Stimulated activated naive CD8-positive, alpha-beta T cell treated with anti-CD3 and anti-CD28 coated beads, Interleukin-15, amount 100 ng/mL, for 72 hours (primary cell): Measurements from ENCODE around the gene SLIT3.
A peak's percentile ranks its signal among the peaks of the same experiment; 100 is the strongest.

Source experiments
- ATAC-seq: fragments of 150-1000 bp; cut with Tn5 transposase; 2 replicates; pipeline ENCODE4 v1.10.0; 2021; ENCODE audit warnings: mild to moderate bottlenecking, moderate library complexity
- DNase-seq, 2 donors: peaks; one replicate each; pipeline ENCODE4 v3.0.0; 2021 to 2022
- H3K27ac Mint-ChIP-seq, 2 donors: one replicate each; pipeline ENCODE4 v1.8.0; 2022; ENCODE audit warnings: mild to moderate bottlenecking in 2 of 2, mixed read lengths in 2 of 2, moderate library complexity in 2 of 2
- H3K27me3 Mint-ChIP-seq: one replicate; pipeline ENCODE4 v1.8.0; 2022; ENCODE audit warnings: mixed read lengths
- H3K4me1 Mint-ChIP-seq: one replicate; pipeline ENCODE4 v1.8.0; 2022; ENCODE audit warnings: mild to moderate bottlenecking, mixed read lengths
- H3K4me3 Mint-ChIP-seq, 2 donors: one replicate each; pipeline ENCODE4 v1.8.0; 2022; ENCODE audit warnings: mild to moderate bottlenecking in 2 of 2, mixed read lengths in 2 of 2, moderate library complexity in 1 of 2
- H3K9me3 Mint-ChIP-seq, 2 donors: one replicate each; pipeline ENCODE4 v1.8.0; 2022; ENCODE audit warnings: mixed read lengths in 2 of 2

Gene SLIT3

DNA sequence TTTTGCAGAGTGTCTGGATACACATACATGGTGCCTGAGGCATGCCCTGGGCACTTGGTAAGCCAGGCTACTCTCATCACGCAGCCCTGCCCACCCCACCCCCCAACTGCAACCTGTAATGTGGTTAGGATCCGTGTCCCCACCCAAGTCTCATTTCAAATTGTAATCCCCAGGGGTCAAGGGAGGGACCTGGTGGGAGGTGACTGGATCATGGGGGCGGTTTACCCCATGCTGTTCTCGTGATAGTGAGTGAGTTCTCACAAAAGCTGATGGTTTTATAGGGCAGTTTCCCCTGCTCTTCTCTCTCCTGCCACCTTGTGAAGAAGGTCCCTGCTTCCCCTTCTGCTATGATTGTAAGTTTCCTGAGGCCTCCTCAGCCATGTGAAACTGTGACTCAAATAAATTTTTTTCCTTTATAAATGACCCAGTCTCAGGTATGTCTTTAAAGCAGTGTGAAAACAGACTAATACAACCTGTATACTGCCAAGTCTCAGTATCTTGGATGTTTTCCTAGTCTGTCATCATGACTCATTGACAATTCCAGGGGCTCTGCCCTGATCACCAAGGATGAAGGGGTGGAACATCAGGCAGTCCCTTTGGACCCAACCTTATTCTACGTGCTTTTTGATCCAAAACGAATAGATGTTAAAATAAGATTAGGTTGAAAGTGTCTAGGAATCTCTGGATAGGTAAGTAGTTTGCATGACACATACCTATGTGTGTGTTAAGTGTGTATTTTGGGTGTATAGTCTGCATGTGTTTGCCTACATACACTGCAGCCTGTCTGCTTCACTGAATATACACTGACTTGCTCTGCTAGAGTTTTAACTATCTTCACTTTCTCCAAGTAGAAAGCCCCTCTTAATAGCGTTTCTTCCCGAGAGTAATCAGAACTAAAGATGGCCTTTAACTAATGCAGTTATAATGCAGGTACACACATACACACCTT lies 293.8 kb downstream of the SLIT3 start:
- peaks cover 23% of the 10 kb centered on the region for H3K27me3 Mint-ChIP-seq
- H3K9me3 Mint-ChIP-seq, result no peaks in the 10 kb centered on the region
- no peaks in the 10 kb centered on the region for H3K4me1 Mint-ChIP-seq
- no peak for DNase-seq
- no peak overlapping the region for H3K4me3 Mint-ChIP-seq
- H3K27ac Mint-ChIP-seq, result no peak overlapping the region
- no peak for ATAC-seq

DNA sequence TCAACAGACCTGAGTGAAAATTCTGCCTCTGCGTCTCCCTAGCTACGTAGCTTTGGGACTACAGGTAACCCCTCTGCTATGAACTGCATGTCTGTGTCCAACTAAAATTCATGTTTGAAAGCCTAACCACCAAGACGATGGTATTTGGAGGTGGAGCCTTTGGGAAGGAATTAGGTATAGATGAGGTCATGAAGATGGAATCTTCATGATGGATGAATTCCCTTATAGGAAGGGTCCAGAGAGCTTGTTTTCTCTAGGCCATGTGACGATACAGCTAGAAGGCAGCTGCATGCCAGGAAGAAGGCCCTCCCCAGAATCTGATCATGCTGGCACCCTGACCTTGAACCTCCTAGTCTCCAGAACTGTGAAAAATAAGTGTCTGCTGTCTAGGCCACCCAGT lies 296.4 kb downstream of the SLIT3 start:
- Mint-ChIP-seq H3K9me3 (no peaks in the 10 kb centered on the region), H3K4me3 (no peak overlapping the region), H3K27me3 (peaks cover 8% of the 10 kb centered on the region), H3K4me1 (no peaks in the 10 kb centered on the region), H3K27ac (no peak overlapping the region)
- no peak for DNase-seq
- ATAC-seq, result no peak

DNA sequence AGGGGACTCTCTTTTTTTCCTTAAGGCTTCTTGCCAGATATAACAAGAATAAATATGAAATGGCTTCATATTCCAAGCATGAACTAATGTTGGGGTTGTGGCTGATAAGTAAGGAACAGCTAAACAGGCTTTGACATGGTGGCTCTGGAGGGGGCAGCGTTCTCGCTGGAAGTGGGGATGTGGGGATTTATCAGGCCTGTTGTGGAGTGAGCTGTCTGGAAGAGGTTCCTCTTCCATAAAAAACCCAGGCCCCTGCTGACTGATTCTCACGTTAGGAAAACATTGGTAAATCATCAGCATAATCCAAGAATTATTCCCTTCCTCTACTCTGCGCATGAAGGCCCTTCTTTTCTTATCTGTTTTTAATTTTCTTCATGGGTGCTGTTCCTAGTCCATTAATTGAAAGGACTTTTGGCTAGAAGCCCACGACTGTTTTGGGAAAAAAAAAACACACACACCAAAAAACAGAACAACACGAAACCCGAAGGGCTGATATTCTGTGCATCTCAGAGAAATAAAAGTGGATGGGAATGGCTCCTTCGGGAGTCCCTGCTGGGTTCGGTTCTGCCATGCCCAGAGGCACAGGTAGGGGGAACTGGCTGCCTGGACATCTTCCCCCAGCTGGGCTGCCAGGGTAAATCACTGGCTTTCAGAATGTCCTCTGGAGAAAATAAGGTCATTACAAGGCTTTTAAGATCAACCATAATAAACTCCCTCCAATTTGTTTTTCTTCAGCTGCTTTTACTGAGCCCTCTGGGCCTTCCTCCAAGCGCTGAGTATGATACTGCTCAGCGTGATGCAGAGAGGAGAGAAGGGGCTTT lies 297.0 kb downstream of the SLIT3 start:
- H3K27ac Mint-ChIP-seq, result no peak overlapping the region
- no peaks in the 10 kb centered on the region for H3K4me1 Mint-ChIP-seq
- no peak overlapping the region for H3K4me3 Mint-ChIP-seq
- no peak for DNase-seq
- no peak for ATAC-seq
- peaks cover 2% of the 10 kb centered on the region for H3K27me3 Mint-ChIP-seq
- H3K9me3 Mint-ChIP-seq, result no peaks in the 10 kb centered on the region

DNA sequence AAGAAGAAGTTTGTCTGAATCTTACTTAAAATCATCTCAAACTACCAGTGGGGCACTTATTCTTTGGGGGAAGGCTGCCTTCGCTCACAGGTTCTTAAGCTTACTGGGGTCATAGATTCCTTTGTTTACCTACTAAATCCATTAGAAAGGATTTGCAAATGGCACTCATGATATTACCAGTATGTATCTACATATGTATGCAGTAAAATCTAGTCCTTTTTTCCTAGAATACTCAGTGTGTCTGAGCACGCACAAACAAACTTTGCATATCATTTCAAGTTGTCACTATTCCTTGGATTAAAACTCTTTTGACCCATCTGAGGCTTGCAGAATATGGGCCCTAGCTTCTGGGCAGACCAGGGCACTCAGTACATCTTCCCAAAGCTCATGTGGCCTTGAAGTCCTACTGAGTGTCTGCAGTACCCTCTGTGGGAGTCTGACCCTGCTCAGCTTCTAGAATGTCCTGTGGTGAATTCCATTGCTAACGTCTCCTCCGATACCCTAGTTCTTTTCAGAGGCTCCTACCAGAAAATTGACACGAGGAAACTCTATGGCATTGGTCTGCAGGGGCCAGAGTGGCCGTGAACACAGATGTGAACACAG lies 297.9 kb downstream of the SLIT3 start:
- Mint-ChIP-seq H3K27me3 (no peaks in the 10 kb centered on the region), H3K27ac (no peak overlapping the region), H3K4me1 (no peaks in the 10 kb centered on the region), H3K9me3 (no peaks in the 10 kb centered on the region), H3K4me3 (no peak overlapping the region)
- ATAC-seq (no peak), DNase-seq (no peak)

DNA sequence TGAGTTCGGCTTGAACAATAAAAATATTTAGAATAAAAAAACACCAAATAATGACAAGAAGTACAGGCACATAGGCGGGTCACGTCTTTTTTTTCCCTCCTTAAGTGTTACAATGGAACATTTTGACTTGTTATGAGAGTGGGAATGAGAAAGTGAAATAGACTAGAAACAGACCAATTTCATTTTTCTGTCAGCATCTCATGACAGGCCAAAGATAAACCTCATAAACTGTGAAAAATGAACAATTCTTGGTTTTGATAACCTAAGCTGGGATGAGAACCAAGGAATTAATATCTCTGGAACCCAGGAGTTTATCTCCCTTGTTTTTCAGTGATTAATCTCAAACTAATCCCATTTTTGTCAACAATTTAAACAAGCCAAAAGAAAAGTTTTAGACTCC lies 299.5 kb downstream of the SLIT3 start:
- no peaks in the 10 kb centered on the region for H3K4me1 Mint-ChIP-seq
- ATAC-seq (no peak), DNase-seq (no peak)
- H3K9me3 Mint-ChIP-seq, result no peaks in the 10 kb centered on the region
- H3K27ac Mint-ChIP-seq, result no peak overlapping the region
- no peak overlapping the region for H3K4me3 Mint-ChIP-seq
- no peaks in the 10 kb centered on the region for H3K27me3 Mint-ChIP-seq

DNA sequence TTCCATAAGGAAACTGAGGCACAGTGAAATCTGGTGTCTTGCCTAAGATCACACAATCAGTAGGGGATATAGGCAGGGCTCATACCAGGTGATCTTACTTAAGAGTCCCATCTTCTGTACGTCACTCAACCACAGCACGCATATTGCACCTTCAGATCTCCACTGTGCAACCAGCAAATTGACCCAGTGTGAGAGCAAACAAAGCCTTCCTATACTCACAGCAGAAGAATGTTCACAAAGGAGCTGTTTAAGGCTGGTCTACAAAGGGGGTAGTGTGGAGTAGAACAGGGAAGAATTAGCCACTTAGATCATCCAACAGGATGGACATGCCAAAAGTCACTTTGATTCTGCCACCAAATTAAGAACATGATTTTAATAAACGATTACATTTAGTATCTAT lies 305.9 kb downstream of the SLIT3 start:
- Mint-ChIP-seq H3K9me3 (no peaks in the 10 kb centered on the region), H3K4me3 (no peak overlapping the region), H3K4me1 (no peaks in the 10 kb centered on the region), H3K27ac (no peak overlapping the region), H3K27me3 (peaks cover 8% of the 10 kb centered on the region)
- DNase-seq, result no peak
- no peak for ATAC-seq

DNA sequence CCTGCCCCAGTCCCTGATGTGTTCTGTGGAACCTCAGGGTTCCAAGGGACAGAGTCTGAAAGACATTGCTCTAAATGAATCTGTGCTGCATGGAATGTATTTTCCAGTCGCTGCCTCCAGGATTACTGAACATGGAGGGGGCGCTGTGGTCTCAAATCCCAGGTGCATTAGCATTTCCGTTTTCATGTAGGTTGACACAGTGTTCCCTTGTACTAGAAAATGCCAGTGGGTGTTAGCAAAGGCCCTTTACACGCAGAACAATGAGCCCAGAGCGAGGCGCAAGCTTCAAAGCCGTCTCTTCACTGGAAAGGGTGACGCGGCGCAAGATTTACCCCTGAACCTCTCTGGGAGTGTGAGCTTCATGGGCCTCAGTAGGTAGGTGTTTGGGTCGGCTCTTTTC lies 308.3 kb downstream of the SLIT3 start:
- DNase-seq (no peak), ATAC-seq (no peak)
- Mint-ChIP-seq H3K9me3 (no peaks in the 10 kb centered on the region), H3K4me3 (no peak overlapping the region), H3K4me1 (no peaks in the 10 kb centered on the region), H3K27ac (no peak overlapping the region), H3K27me3 (peaks cover 19% of the 10 kb centered on the region)

DNA sequence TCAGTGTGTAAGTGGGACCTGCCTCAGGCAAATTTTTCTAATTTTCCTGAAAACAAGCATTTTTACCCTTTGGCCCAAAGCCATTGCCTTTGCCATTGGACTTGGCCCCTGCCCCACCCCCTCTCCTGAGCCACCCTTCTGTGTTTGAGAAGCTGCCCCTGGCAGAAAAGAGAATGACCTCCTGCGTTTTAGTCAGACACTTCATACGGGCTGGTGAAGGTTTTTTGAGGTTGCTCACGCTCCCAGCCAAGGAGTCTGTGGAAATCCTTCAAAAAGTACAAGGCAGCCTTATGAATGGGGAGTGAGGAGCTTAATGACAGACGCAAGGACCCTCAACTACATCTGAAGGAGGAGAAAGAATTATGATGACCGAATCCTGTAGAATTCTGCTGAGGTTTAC lies 308.9 kb downstream of the SLIT3 start:
- DNase-seq (no peak), ATAC-seq (no peak)
- no peaks in the 10 kb centered on the region for H3K4me1 Mint-ChIP-seq
- H3K27me3 Mint-ChIP-seq, result peaks cover 25% of the 10 kb centered on the region
- peak overlapping the region in 1 of 2 donors; percentile 85 for H3K27ac Mint-ChIP-seq
- H3K4me3 Mint-ChIP-seq, result no peak overlapping the region
- H3K9me3 Mint-ChIP-seq, result no peaks in the 10 kb centered on the region

DNA sequence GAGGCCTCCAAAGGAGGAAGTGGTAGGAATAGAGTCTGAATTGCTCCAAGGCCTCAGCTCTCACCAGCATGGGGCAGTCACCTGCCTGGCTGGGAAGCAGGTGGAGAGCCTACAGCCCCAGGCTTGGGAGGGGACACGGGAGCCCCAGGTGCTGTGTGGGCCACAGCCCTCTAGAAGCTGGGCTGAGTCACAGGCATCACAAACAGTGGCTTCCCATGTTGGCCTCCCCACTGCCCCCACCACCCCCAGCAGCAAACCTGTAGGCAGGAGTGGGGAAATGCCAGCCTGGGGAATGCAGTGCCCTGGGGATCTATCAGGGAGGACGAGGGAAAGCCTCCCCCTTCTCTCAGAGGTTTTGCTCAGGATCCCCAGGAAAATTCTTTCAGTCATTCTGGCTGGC lies 309.6 kb downstream of the SLIT3 start:
- DNase-seq (no peak), ATAC-seq (no peak)
- H3K27ac Mint-ChIP-seq, result no peak overlapping the region
- H3K9me3 Mint-ChIP-seq, result no peaks in the 10 kb centered on the region
- no peak overlapping the region for H3K4me3 Mint-ChIP-seq
- peaks cover 28% of the 10 kb centered on the region for H3K27me3 Mint-ChIP-seq
- H3K4me1 Mint-ChIP-seq, result no peaks in the 10 kb centered on the region

DNA sequence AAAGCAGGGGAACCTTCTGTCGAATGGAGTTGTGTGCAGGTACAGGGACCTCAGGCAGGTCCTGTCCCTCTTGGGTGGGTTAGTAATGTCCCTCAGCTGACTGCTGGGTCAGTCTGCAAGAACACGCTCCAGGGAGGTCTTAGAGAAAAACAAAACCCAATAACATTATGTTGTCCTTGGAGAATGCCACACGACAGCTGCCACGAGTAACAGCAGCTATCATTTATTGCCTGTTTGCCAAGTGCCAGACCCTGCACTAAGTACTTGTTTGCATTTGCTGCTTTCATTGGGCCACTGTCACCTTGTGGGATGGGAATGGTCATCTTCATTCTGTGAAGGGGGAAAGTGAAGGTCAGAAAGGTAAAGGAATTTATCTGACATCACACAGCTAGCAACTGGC lies 310.3 kb downstream of the SLIT3 start:
- no peaks in the 10 kb centered on the region for H3K9me3 Mint-ChIP-seq

DNA sequence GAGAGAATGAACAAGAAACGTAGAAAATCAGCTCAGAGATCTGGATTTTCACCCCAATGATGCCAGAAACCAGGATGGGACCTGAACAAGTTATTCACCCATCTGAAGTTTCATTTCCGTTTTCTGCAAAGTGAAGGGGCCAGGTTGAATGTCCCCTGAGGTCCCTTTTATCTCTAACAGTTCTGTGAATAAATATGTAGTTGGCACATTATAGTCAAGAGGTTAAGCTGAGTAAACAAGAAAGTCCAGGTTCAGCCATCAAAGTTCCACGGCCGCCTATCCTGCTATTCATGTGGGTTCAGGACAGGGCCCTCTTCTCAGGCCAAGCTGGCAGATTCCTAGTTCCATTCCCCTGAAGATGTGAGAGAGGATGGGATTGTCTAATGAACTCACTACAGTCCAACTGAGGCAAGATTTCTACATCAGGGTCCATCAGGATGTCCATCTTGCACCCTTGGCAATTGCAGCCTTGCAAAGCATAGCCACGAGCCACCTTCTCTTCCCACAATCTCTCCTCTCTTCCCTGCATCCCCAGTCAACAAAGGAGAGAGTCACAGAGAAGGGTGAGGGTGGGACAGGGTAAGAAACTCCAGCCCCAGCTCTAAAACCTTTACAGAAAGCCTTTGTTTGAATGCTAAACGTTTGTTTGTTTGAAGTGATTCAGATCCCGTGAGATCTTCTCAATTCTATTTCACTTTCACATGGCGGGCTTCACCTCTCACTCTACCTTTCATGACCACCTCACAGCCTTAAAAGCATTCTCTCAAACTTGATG lies 311.0 kb downstream of the SLIT3 start:
- H3K27ac Mint-ChIP-seq, result peak overlapping the region in 1 of 2 donors; percentile 37
- no peaks in the 10 kb centered on the region for H3K9me3 Mint-ChIP-seq
- no peak for DNase-seq
- H3K4me3 Mint-ChIP-seq, result no peak overlapping the region
- no peaks in the 10 kb centered on the region for H3K4me1 Mint-ChIP-seq
- H3K27me3 Mint-ChIP-seq, result peaks cover 24% of the 10 kb centered on the region
- ATAC-seq, result no peak

More for the DNA sequence above, 310.3 kb downstream of the SLIT3 start:
- peaks cover 28% of the 10 kb centered on the region for H3K27me3 Mint-ChIP-seq
- no peaks in the 10 kb centered on the region for H3K4me1 Mint-ChIP-seq
- no peak overlapping the region for H3K4me3 Mint-ChIP-seq
- ATAC-seq, result no peak
- DNase-seq, result no peak
- no peak overlapping the region for H3K27ac Mint-ChIP-seq

DNA sequence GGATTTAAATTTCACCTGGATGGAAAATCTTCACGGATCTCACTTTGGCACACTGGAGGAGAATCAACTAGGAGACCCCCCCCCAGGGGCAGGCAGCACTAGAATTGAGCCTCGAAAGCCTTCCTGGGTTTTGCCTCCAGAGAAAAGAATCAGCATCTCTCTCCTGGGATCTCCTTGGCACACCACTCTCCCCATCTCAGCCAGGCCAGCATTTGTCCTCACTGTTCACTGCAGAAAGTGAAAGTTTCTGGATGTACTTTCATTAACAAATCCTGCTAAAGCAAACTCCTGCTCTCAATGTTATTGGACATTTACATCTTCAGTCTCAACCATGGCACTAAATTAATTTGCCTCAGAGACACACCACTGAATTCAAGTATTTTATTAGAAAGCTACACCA lies 312.2 kb downstream of the SLIT3 start:
- Mint-ChIP-seq H3K9me3 (no peaks in the 10 kb centered on the region), H3K27ac (no peak overlapping the region), H3K4me3 (no peak overlapping the region), H3K4me1 (no peaks in the 10 kb centered on the region), H3K27me3 (peaks cover 20% of the 10 kb centered on the region)
- ATAC-seq (no peak), DNase-seq (no peak)

DNA sequence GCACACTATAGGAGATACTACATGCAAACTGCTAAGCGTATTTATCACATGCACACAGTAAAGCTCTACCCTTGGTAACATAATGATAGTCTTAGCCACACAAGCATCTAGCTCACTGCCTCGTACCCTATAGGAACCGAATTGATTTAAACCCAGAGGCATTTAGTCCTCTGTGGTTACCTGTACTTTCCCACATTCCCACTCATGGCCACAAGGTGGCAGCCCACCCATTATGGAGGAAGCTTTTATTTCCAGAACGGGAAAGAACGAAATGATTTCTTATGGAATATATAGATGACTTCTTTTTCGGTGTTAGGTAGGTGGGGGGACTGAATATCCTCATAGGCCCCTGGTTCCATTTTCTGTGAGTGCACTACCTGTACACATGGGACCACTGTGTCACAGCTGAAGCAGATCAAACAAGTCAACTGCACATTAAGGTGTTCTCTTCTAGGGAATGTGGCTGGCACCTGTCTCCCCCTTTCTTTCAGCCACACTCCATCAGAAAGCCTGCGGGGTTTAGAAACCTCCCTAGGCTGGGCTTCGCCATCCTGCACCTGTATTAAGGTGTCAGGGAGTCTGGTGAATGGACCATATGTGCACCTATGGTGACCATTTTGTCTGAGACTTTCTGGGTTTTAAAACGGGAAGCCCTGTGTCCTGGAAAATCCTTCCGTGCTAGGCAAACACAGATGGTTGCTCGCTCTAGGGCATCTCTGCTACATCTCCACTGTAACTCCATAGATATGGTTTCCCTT lies 313.2 kb downstream of the SLIT3 start:
- peaks cover 20% of the 10 kb centered on the region for H3K27me3 Mint-ChIP-seq

DNA sequence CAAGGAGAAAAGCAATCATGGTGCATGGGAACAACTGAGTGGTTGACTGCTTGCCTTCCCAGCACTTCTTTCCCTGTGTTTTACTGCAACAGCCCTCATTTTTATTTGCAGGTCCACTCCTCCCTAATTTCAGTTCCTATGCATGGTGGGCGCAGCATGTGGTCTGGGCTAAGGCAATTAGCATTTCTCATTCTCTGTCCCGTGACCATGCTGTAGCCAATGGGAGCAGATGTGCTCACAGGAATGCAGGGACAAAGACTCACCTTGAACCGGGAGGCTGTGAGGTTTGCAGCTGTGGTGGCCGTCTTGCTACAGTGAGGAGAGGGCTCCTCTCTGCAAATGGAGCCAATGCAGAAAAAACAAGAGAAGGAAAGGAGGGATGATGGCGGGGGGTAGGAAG lies 315.5 kb downstream of the SLIT3 start:
- H3K4me3 Mint-ChIP-seq, result no peak overlapping the region
- H3K27ac Mint-ChIP-seq, result no peak overlapping the region
- no peak for DNase-seq
- no peaks in the 10 kb centered on the region for H3K9me3 Mint-ChIP-seq
- ATAC-seq, result no peak
- H3K27me3 Mint-ChIP-seq, result peaks cover 20% of the 10 kb centered on the region
- no peaks in the 10 kb centered on the region for H3K4me1 Mint-ChIP-seq

More for the DNA sequence above, 313.2 kb downstream of the SLIT3 start:
- DNase-seq, result peak; percentile 40 to 43
- Mint-ChIP-seq H3K9me3 (no peaks in the 10 kb centered on the region), H3K27ac (no peak overlapping the region), H3K4me3 (no peak overlapping the region), H3K4me1 (no peaks in the 10 kb centered on the region)
- peak; percentile 52 for ATAC-seq
